HFFc6 (cell line): ENCODE results near the gene CAMK1G. TPM values are rescaled to one million over a fixed set of nuclear protein-coding genes. Genes with fewer than 3 reads are reported as not detected.

Experiments
- DNase-seq: peaks from one replicate; pipeline ENCODE4 v3.0.0-alpha.2; 2018
- H3K27ac Mint-ChIP-seq: 2 replicates; pipeline ENCODE4 v1.8.0; 2020; ENCODE audit warnings: mild to moderate bottlenecking, mixed read lengths
- H3K27me3 Mint-ChIP-seq: 2 replicates; pipeline ENCODE4 v1.8.0; 2021; ENCODE audit warnings: mild to moderate bottlenecking, moderate library complexity, mixed read lengths; ENCODE audit not compliant: insufficient read depth
- H3K36me3 Mint-ChIP-seq: 2 replicates; pipeline ENCODE4 v1.8.0; 2021; ENCODE audit warnings: low read depth, mixed read lengths
- H3K4me1 Mint-ChIP-seq: 2 replicates; pipeline ENCODE4 v1.8.0; 2020; ENCODE audit warnings: low read depth, mixed read lengths
- H3K4me3 Mint-ChIP-seq: 2 replicates; pipeline ENCODE4 v1.8.0; 2020; ENCODE audit warnings: mild to moderate bottlenecking, moderate library complexity, mixed read lengths
- H3K9me3 Mint-ChIP-seq: 2 replicates; pipeline ENCODE4 v1.8.0; 2020; ENCODE audit warnings: mild to moderate bottlenecking, mixed read lengths
- total RNA-seq, 6 experiments: library from RNA; stranded (reverse); fragmentation: NEBNext Ultra II Directional; extraction: Animal tissue kit (Norgen Biotek cat#: 25700); gene quantifications; 2 replicates in 1 of 6; 3 replicates in 5 of 6; pipeline ENCODE4 v1.2.3, GENCODE V29; 2021
- TF ChIP-seq, protein P1 (sequence below): fragments of 200-600 bp; sonication (generic); IDR thresholded peaks from 2 replicates; pipeline ENCODE4 v1.5.0; 2021; ENCODE audit warnings: antibody characterized with exemption, mild to moderate bottlenecking

Gene CAMK1G
- total RNA-seq, 6 experiments from 2014 or later: 4.9 to 8.0 (median 5.9) TPM

DNA sequence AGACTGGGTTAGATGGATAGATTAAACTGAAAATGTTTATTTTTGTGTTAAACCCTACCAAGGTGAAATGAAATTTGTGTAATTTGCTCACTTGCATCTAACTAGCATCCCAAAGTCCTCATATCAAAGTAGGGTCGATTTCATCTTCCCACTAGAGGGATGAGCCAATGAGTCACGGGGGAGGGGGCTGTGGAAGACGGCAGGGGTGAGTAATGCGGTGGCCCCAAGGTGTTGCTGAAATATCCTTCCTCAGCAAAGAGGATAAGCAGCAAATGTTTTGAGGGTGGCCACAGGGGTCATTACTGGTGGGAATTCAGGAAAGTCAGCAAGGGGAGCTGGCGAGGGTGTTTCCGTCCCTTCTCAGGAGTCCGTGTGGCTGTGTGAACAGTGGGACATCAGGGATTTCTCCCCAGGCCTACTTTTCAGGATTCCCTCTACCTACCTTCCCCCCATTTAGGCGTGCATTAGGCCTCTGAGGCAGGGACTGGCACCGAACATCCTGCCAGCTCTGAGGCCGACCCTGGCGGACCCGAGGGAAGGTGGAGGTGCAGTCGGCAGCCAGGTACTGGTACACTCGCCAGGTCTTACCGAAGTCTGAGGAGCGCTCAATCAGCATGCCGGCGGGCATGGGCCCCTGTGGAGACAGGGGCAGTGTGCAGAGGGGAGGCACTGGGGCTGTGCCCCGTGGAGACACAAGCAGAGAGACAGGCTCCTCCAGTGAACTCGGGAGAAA, 50.7 kb downstream of the CAMK1G start:
- Mint-ChIP-seq H3K27ac (no peak overlapping the region), H3K36me3 (peaks cover 4% of the 10 kb centered on the region; the same call in 1 of the 2 replicates), H3K27me3 (peaks cover 5% of the 10 kb centered on the region), H3K9me3 (no peaks in the 10 kb centered on the region), H3K4me3 (no peak overlapping the region), H3K4me1 (peaks cover 30% of the 10 kb centered on the region)
- TF ChIP-seq, protein P1, sequence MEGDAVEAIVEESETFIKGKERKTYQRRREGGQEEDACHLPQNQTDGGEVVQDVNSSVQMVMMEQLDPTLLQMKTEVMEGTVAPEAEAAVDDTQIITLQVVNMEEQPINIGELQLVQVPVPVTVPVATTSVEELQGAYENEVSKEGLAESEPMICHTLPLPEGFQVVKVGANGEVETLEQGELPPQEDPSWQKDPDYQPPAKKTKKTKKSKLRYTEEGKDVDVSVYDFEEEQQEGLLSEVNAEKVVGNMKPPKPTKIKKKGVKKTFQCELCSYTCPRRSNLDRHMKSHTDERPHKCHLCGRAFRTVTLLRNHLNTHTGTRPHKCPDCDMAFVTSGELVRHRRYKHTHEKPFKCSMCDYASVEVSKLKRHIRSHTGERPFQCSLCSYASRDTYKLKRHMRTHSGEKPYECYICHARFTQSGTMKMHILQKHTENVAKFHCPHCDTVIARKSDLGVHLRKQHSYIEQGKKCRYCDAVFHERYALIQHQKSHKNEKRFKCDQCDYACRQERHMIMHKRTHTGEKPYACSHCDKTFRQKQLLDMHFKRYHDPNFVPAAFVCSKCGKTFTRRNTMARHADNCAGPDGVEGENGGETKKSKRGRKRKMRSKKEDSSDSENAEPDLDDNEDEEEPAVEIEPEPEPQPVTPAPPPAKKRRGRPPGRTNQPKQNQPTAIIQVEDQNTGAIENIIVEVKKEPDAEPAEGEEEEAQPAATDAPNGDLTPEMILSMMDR: no peak
- no peak for DNase-seq

DNA sequence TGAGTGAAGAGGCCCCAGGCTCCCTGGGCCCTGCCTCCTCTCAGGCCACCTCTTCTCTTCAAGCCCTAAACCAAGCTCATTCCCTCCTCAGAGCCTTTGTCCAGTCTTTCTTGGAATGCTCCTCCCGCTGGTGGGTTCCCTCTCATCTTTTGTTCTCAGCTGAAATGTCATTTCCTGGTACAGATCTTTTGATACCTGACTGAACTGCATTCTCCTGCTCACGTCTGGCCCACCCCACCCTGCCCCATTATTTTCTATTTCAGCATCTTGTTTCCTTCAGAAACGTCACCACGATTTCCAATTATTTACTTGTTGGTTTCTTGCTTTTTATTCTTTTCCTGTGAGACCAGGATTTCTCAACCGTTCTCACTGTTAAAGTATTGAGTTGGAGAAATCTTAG, 52.3 kb downstream of the CAMK1G start:
- Mint-ChIP-seq H3K4me1 (peaks cover 30% of the 10 kb centered on the region), H3K4me3 (no peak overlapping the region), H3K27me3 (peaks cover 5% of the 10 kb centered on the region), H3K9me3 (no peaks in the 10 kb centered on the region), H3K36me3 (peaks cover 4% of the 10 kb centered on the region; the same call in 1 of the 2 replicates), H3K27ac (no peak overlapping the region)
- DNase-seq: no peak
- TF ChIP-seq, protein P1: no peak

DNA sequence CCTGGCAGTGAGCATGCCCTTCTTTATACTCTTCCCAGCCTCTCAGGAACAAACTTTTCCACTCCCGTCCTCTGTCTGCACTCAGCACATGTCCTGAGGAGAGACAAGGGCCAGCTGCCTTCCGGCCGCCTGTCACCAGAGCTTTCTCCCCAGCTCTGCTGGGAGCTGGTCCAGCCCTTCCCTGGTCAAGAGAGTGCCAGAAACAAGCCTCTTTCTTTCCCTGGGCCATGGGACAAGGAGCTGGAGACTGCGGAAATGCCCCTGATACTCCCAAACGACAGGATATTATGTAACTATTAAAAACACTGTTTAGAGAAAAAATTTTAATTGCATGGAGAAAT, 58.3 kb downstream of the CAMK1G start:
- Mint-ChIP-seq H3K9me3 (no peaks in the 10 kb centered on the region), H3K27me3 (peaks cover 7% of the 10 kb centered on the region), H3K36me3 (no peaks in the 10 kb centered on the region), H3K4me1 (peaks cover 25% of the 10 kb centered on the region), H3K27ac (no peak overlapping the region), H3K4me3 (no peak overlapping the region)
- DNase-seq: no peak
- TF ChIP-seq, protein P1: no peak

DNA sequence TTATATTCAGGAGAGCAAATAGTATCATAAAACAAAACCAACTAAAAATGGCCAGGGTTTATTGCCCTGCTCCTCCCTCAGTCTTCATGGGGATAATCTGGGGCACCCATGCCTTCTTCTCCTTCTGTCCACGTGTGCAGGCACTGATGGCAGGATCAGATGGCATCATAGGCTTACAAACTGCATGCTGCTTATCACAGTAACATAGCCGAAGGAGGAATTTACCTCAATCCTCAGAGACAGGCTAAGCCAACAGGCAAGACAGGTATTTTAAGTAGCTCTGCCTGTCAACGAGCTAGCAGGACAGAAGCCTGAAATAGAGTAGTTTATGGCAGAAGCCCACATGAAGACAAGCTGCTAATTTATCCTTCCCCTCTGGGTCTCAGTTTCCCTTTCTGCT, 59.3 kb downstream of the CAMK1G start:
- no peak overlapping the region for H3K27ac Mint-ChIP-seq
- DNase-seq: no peak
- no peaks in the 10 kb centered on the region for H3K9me3 Mint-ChIP-seq

DNA sequence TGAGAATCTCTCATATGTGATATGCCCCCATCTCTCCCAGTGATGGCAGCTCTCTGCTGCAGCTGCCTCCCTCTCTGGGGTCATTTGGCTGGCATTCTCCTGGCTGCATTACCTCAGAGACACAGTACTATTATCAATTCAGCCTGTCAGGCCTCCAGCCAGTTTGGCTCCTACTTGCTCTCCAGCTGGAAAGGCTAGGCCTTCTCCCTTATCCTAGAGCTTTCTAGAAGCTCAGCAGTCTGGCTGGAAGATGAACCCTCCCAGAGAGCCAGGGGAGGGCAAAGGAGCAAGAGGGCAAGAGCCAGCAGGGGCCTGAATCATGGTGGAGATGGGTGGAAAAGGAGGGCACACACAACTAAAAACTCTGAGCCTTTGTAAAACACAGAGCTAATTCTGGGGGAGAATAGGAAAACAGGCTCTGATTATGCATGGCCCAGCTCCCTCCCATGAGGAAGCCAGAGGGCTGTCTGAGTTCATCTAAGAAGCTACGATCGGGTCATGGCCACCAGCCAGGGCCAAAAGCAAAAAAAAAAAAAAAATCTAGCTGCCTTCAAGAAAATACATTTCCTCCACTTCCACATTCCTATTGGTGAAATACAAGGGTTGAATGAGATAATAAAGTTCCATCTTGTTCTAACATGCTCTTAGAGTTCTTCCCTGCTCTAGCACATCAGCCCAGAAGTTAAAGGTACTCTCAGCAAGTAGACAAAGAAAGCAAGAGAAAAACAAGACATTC, 59.9 kb downstream of the CAMK1G start:
- H3K4me3 Mint-ChIP-seq: no peak overlapping the region
- no peak overlapping the region for H3K27ac Mint-ChIP-seq
- DNase-seq: no peak
- TF ChIP-seq, protein P1: no peak
- H3K27me3 Mint-ChIP-seq: peaks cover 2% of the 10 kb centered on the region; the same call in 1 of the 2 replicates
- H3K9me3 Mint-ChIP-seq: no peaks in the 10 kb centered on the region
- peaks cover 41% of the 10 kb centered on the region for H3K4me1 Mint-ChIP-seq
- H3K36me3 Mint-ChIP-seq: no peaks in the 10 kb centered on the region

More for the DNA sequence above, 59.3 kb downstream of the CAMK1G start:
- TF ChIP-seq, protein P1: no peak
- Mint-ChIP-seq H3K27me3 (peaks cover 2% of the 10 kb centered on the region; the same call in 1 of the 2 replicates), H3K4me1 (peaks cover 35% of the 10 kb centered on the region), H3K36me3 (no peaks in the 10 kb centered on the region), H3K4me3 (no peak overlapping the region)
